B cell (primary cell): ENCODE results near the gene OVCA2.

Experiments
- EZH2 ChIP-seq: IDR thresholded peaks from 2 replicates; pipeline ENCODE4 v1.6.1; 2012; ENCODE audit warnings: borderline replicate concordance, low read depth, mild to moderate bottlenecking, moderate library complexity, low read length; ENCODE audit not compliant: insufficient read depth, poor library complexity, severe bottlenecking
- TF ChIP-seq, protein P1 (sequence below): fragments of 200-600 bp; IDR thresholded peaks from one replicate; pipeline ENCODE4 v1.8.0; 2022; ENCODE audit warnings: antibody characterized with exemption, mild to moderate bottlenecking

DNA sequence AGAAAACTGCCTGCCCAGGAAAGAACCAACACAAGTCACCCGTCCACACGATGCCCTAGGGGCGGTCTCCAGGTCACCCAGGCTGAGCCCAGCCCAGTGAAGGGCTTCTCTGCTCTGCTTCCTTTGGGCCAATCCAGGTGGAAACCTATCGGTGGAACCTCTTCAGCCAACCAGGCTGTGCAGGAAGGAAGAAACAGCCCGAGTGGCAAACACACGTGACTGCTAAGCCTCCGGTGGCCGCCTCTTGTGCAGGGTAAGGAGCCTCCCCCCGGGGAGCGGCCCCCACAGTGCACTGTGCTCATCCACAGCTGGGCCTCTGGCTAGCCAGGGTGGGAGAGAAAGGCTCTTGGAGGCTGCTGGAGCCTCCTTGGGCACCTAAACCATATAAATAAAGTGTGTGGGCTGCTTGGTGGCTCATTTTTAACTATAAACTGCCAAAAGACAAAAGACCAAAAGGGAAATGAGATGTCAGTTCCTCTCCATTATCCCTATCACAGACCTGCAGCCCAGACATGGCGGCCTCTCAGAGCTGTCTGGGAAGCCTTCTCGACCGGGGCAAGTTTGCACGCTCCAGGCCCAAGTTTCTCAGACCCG is 19.1 kb upstream of the OVCA2 start:
- TF ChIP-seq, protein P1, sequence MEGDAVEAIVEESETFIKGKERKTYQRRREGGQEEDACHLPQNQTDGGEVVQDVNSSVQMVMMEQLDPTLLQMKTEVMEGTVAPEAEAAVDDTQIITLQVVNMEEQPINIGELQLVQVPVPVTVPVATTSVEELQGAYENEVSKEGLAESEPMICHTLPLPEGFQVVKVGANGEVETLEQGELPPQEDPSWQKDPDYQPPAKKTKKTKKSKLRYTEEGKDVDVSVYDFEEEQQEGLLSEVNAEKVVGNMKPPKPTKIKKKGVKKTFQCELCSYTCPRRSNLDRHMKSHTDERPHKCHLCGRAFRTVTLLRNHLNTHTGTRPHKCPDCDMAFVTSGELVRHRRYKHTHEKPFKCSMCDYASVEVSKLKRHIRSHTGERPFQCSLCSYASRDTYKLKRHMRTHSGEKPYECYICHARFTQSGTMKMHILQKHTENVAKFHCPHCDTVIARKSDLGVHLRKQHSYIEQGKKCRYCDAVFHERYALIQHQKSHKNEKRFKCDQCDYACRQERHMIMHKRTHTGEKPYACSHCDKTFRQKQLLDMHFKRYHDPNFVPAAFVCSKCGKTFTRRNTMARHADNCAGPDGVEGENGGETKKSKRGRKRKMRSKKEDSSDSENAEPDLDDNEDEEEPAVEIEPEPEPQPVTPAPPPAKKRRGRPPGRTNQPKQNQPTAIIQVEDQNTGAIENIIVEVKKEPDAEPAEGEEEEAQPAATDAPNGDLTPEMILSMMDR: no peak
- TF ChIP-seq EZH2: no peak
